ENCODE data around the gene CCP110. TPM values are rescaled to one million over a fixed set of nuclear protein-coding genes. Genes with fewer than 3 reads are reported as not detected.

The CCP110 gene
- total RNA-seq, 1 donor from 2014 or later: 7.0 TPM

DNA sequence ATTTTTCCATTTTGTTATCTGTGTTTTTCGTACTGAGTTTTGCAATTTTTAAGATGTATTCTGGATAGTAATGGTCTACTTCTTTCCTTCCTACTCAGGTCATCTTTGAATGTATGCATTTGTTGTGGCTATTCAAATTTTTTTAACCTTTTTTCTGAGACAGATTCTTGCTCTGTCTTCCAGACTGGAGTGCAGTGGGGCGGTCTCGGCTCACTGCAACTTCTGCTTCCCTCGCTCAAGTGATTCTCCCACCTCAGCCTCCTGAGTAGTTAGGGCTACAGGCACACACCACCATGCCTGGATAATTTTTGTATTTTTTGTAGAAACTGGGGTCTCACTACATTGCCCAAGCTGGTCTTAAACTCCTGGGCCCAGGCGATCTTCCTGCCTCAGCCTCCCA is 65.4 kb downstream of the CCP110 start:
- TF ChIP-seq, protein P1, sequence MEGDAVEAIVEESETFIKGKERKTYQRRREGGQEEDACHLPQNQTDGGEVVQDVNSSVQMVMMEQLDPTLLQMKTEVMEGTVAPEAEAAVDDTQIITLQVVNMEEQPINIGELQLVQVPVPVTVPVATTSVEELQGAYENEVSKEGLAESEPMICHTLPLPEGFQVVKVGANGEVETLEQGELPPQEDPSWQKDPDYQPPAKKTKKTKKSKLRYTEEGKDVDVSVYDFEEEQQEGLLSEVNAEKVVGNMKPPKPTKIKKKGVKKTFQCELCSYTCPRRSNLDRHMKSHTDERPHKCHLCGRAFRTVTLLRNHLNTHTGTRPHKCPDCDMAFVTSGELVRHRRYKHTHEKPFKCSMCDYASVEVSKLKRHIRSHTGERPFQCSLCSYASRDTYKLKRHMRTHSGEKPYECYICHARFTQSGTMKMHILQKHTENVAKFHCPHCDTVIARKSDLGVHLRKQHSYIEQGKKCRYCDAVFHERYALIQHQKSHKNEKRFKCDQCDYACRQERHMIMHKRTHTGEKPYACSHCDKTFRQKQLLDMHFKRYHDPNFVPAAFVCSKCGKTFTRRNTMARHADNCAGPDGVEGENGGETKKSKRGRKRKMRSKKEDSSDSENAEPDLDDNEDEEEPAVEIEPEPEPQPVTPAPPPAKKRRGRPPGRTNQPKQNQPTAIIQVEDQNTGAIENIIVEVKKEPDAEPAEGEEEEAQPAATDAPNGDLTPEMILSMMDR (IDR thresholded peaks at IDR 0.05): no peak
- peak overlapping the region; percentile 85 for H3K27ac Mint-ChIP-seq (ENCODE audit: unreplicated experiment)
- peaks cover 21% of the 10 kb centered on the region for H3K36me3 Mint-ChIP-seq (ENCODE audit: low read depth)
- H3K4me3 Mint-ChIP-seq (ENCODE audit: unreplicated experiment): no peak overlapping the region
- DNase-seq (ENCODE audit: low spot score): no peak
- H3K4me1 Mint-ChIP-seq (ENCODE audit: low read depth): peaks cover 21% of the 10 kb centered on the region
- H3K9me3 Mint-ChIP-seq (ENCODE audit: low read depth): no peaks in the 10 kb centered on the region
- H3K27me3 Mint-ChIP-seq (ENCODE audit: low read depth): no peaks in the 10 kb centered on the region

DNA sequence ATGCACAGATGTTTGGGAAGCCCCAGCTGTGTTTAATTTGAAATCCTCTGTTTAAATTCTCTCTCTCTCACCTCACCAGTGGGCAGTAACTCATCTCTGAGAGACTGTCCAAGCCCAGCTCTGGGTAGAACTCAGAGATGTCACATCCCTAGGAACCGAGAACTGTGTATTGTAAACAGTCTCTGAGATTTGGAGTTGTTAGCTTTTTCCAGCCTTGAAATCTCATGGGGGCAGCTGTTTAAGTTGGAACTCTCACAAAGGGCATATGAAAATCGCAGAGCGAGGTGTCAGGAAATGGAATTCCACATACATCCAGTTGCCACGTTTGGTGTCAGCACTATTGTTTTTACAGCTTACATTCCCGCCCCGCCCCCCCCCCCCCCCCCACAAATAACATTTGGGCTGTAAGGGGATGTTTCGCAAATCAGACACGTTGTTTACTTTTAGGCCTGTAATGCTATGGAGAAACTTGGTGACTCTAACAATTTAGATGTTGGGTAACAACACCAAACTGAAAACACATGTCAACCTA is 66.1 kb downstream of the CCP110 start:
- peaks cover 21% of the 10 kb centered on the region for H3K4me1 Mint-ChIP-seq (ENCODE audit: low read depth)
- H3K36me3 Mint-ChIP-seq (ENCODE audit: low read depth): peaks cover 23% of the 10 kb centered on the region
- DNase-seq (ENCODE audit: low spot score): no peak
- TF ChIP-seq, protein P1 (IDR thresholded peaks at IDR 0.05): no peak
- H3K4me3 Mint-ChIP-seq (ENCODE audit: unreplicated experiment): no peak overlapping the region
- peak overlapping the region; percentile 85 for H3K27ac Mint-ChIP-seq (ENCODE audit: unreplicated experiment)
- H3K27me3 Mint-ChIP-seq (ENCODE audit: low read depth): no peaks in the 10 kb centered on the region
- H3K9me3 Mint-ChIP-seq (ENCODE audit: low read depth): no peaks in the 10 kb centered on the region

- peaks cover 3% of the 10 kb centered on the region for H3K4me1 Mint-ChIP-seq (ENCODE audit: low read depth)
- no peak overlapping the region for H3K4me3 Mint-ChIP-seq (ENCODE audit: unreplicated experiment)
- no peaks in the 10 kb centered on the region for H3K27me3 Mint-ChIP-seq (ENCODE audit: low read depth)
- H3K27ac Mint-ChIP-seq (ENCODE audit: unreplicated experiment): no peak overlapping the region
- no peaks in the 10 kb centered on the region for H3K9me3 Mint-ChIP-seq (ENCODE audit: low read depth)
- TF ChIP-seq, protein P1 (IDR thresholded peaks at IDR 0.05): no peak
- DNase-seq (ENCODE audit: low spot score): no peak
- H3K36me3 Mint-ChIP-seq (ENCODE audit: low read depth): peaks cover 13% of the 10 kb centered on the region
Measured at GRCh38 chr16:19595043-19595767, 71.5 kb downstream of the CCP110 start.

DNA sequence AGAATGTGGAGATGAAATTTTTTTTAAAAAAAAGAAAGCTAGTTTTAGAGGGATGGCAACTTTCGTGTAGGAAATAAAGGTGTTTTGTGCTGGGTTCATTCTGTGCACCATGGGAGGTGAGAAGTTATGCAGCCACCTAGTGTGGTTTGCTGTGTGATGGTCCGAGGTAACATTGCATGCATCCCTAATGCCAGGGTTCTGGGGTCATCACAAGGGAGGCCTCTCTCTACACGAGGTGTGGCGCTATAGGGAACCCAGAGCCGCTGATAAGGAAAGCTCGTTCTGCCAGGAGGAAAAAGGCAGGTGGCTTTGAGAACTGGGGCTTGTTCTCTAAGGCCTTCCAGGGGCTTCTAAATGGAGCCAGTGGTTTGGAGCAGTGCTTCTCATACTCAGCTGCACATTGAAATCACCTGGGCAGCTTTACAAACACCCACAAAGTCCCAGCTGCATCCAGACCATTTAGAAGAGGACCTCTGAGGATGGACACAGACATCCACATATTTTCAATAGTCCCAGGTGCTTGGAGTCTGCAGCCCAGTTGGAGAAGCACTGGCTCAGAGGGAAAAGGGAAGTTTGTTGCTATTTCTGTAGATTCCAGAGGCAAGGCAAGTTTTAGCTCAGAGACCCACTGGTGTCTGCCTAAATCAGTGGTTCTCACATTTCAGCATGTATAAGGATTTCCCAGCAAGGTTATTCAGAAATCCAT is 75.2 kb downstream of the CCP110 start:
- DNase-seq (ENCODE audit: low spot score): no peak
- Mint-ChIP-seq H3K9me3 (ENCODE audit: low read depth) (no peaks in the 10 kb centered on the region), H3K36me3 (ENCODE audit: low read depth) (peaks cover 15% of the 10 kb centered on the region), H3K4me1 (ENCODE audit: low read depth) (peaks cover 5% of the 10 kb centered on the region), H3K27ac (ENCODE audit: unreplicated experiment) (no peak overlapping the region), H3K27me3 (ENCODE audit: low read depth) (no peaks in the 10 kb centered on the region), H3K4me3 (ENCODE audit: unreplicated experiment) (no peak overlapping the region)
- TF ChIP-seq, protein P1 (IDR thresholded peaks at IDR 0.05): no peak

DNA sequence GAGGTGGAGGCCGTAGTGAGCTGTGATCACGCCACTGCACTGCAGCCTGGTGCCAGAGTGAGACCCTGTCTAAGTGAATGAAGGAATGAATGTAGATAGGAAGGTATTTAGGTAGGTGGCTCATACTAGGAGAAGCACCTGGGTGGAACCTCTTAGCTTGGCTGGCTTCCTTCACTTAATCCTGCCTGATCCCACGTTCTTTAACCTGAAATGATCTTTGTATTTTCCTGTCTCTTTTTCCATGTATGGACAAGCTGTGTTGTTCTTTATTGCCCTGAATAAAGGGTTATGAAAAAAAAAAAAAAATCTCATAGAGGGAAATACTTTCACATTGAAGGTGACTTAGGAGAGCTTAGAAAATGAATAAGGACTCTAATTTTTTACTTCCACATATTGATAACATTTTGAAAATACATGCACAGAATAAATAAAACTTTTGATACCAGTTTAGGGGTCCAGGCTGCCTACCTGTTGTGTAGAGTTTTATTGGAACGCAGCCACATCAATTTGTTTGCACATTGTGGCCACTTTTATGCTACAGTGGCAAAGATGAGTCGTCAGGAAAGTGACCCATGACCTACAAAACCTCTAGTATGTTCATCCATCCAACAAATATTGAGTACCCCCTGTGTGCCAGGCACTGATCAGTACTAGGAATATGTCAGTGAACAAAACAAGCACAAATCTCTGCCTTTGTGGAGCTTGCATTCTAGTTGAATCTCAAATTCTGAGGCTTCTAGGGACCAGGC is 76.4 kb downstream of the CCP110 start:
- Mint-ChIP-seq H3K36me3 (ENCODE audit: low read depth) (peaks cover 15% of the 10 kb centered on the region), H3K4me1 (ENCODE audit: low read depth) (peaks cover 5% of the 10 kb centered on the region), H3K9me3 (ENCODE audit: low read depth) (no peaks in the 10 kb centered on the region), H3K27me3 (ENCODE audit: low read depth) (no peaks in the 10 kb centered on the region), H3K4me3 (ENCODE audit: unreplicated experiment) (no peak overlapping the region), H3K27ac (ENCODE audit: unreplicated experiment) (no peak overlapping the region)
- DNase-seq (ENCODE audit: low spot score): no peak
- TF ChIP-seq, protein P1 (IDR thresholded peaks at IDR 0.05): no peak
